HCT116 (cell line): Measurements from ENCODE around the gene TMEM192. TPM values are rescaled to one million over a fixed set of nuclear protein-coding genes. Genes with fewer than 3 reads are reported as not detected.

ENCODE experiments used
- ATAC-seq: fragments of 200-7000 bp; cut with Tn5 transposase; 2 replicates; pipeline ENCODE4 v1.9.1; 2020; ENCODE audit warnings: mild to moderate bottlenecking, moderate library complexity
- BruUV-seq: library from RNA; stranded (reverse); fragments of 400-500 nt; replicated peaks from 2 replicates; lab custom pipeline; 2021; lab: Mats Ljungman, UMichigan
- CTCF ChIA-PET: fragments of 300-600 bp; sonication (Branson Sonifier 250); formaldehyde crosslinking; loops from one replicate; lab custom pipeline; 2021; ENCODE audit warnings: antibody characterized with exemption; lab: Charles Lee
- POLR2A ChIA-PET: fragments of 300-600, 350-600 bp; sonication (Branson Sonifier 250); formaldehyde crosslinking; loops from one replicate; lab custom pipeline; 2021; ENCODE audit warnings: antibody characterized with exemption; lab: Charles Lee
- RAD21 ChIA-PET, 2 experiments: fragments of 300-600 bp; sonication (Branson Sonifier 250); formaldehyde crosslinking; loops; one replicate each; lab custom pipeline; 2023; ENCODE audit warnings: low total read pairs in 2 of 2; ENCODE audit not compliant: uncharacterized antibody in 2 of 2, unreplicated experiment in 2 of 2, low non-redundant PET in 1 of 2; lab: Charles Lee
- DNase-seq: peaks from one replicate; pipeline ENCODE4 v3.0.0-alpha.2; 2010; ENCODE audit warnings: low read depth, low spot score
- H2AFZ ChIP-seq: fragments of 200-600 bp; shearing (Covaris generic), sonication (generic); 2 replicates; pipeline ENCODE4 v1.6.1; 2017; ENCODE audit warnings: low read depth, mixed run types, mixed read lengths, antibody characterized with exemption, low read length; ENCODE audit not compliant: poor library complexity, severe bottlenecking
- H3K27ac ChIP-seq: 2 replicates; pipeline ENCODE4 v1.5.1; 2012; ENCODE audit warnings: low read depth, low read length
- H3K27me3 ChIP-seq: fragments of 200-600 bp; sonication (generic); 2 replicates; pipeline ENCODE4 v1.6.1; 2016; ENCODE audit warnings: mixed run types, low read length, mixed read lengths; ENCODE audit not compliant: insufficient read depth
- H3K36me3 ChIP-seq, 2 experiments: fragments of 200-500 bp in 1 of 2; fragments of 200-600 bp in 1 of 2; sonication (Bioruptor generic) in 1 of 2; sonication (generic) in 1 of 2; 2 replicates each; pipeline versions ENCODE4 v1.5.1 to v1.6.1; 2014 to 2016; ENCODE audit warnings: low read length in 2 of 2, inconsistent platforms in 1 of 2, mixed read lengths in 1 of 2, mixed run types in 1 of 2; ENCODE audit not compliant: insufficient read depth in 2 of 2, control insufficient read depth in 1 of 2
- H3K4me1 ChIP-seq, 2 experiments: fragments of 200-600 bp in 1 of 2; sonication (generic) in 1 of 2; 2 replicates each; pipeline versions ENCODE4 v1.5.1 to v1.6.1; 2012 to 2017; ENCODE audit warnings: low read length in 2 of 2, inconsistent platforms in 1 of 2, mild to moderate bottlenecking in 1 of 2, mixed read lengths in 1 of 2, mixed run types in 1 of 2, moderate library complexity in 1 of 2; ENCODE audit not compliant: insufficient read depth in 2 of 2, control insufficient read depth in 1 of 2
- H3K4me2 ChIP-seq: fragments of 200-600 bp; sonication (generic); 2 replicates; pipeline ENCODE4 v1.6.1; 2017; ENCODE audit warnings: mixed run types, low read length, mixed read lengths
- H3K4me3 ChIP-seq, 2 experiments: fragments of 200-600 bp in 1 of 2; sonication (generic) in 1 of 2; replicated peaks in 1 of 2; 2 replicates each; pipeline ENCODE4 v1.5.1; 2011 to 2016; ENCODE audit warnings: low read length in 2 of 2, control low read depth in 1 of 2, low read depth in 1 of 2, mild to moderate bottlenecking in 1 of 2, mixed read lengths in 1 of 2, mixed run types in 1 of 2
- H3K79me2 ChIP-seq: fragments of 200-600 bp; sonication (generic); 2 replicates; pipeline ENCODE4 v1.6.1; 2017; ENCODE audit warnings: mild to moderate bottlenecking, mixed run types, low read length, moderate library complexity, mixed read lengths; ENCODE audit not compliant: insufficient read depth
- H3K9ac ChIP-seq: fragments of 200-600 bp; sonication (generic); 2 replicates; pipeline ENCODE4 v1.6.1; 2016; ENCODE audit warnings: low read length, mixed read lengths
- H3K9me2 ChIP-seq: fragments of 200-600 bp; sonication (generic), shearing (Covaris generic); 2 replicates; pipeline ENCODE4 v1.6.1; 2017; ENCODE audit warnings: mixed run types, mild to moderate bottlenecking, moderate library complexity; ENCODE audit not compliant: insufficient read depth
- H3K9me3 ChIP-seq, 2 experiments: fragments of 200-500 bp in 1 of 2; fragments of 200-600 bp in 1 of 2; sonication (Bioruptor generic) in 1 of 2; sonication (generic) in 1 of 2; 2 replicates each; pipeline ENCODE4 v1.6.1; 2014 to 2017; ENCODE audit warnings: low read length in 2 of 2, mixed read lengths in 2 of 2, inconsistent platforms in 1 of 2, low read depth in 1 of 2, mild to moderate bottlenecking in 1 of 2, mixed run types in 1 of 2, moderate library complexity in 1 of 2; ENCODE audit not compliant: control insufficient read depth in 1 of 2, insufficient read depth in 1 of 2
- H4K20me1 ChIP-seq: fragments of 200-600 bp; sonication (generic), shearing (Covaris generic); 2 replicates; pipeline ENCODE4 v1.6.1; 2017; ENCODE audit warnings: mixed run types, mild to moderate bottlenecking, moderate library complexity; ENCODE audit not compliant: insufficient read depth
- ATF3 ChIP-seq: IDR thresholded peaks from 2 replicates; pipeline ENCODE4 v1.6.1; 2012
- CBX3 ChIP-seq: IDR thresholded peaks from 2 replicates; pipeline ENCODE4 v1.6.1; 2012; ENCODE audit warnings: low read depth
- CEBPB ChIP-seq: IDR thresholded peaks from 2 replicates; pipeline ENCODE4 v1.6.1; 2012; ENCODE audit warnings: low read depth
- CTCF ChIP-seq, 3 experiments: fragments of 200-600 bp in 1 of 3; sonication (generic) in 1 of 3; IDR thresholded peaks in 2 of 3; conservative IDR thresholded peaks in 1 of 3; 2 replicates each; pipeline ENCODE4 v1.5.1; 2012 to 2017; ENCODE audit warnings: low read depth in 2 of 3, low read length in 2 of 3, antibody characterized with exemption in 1 of 3, borderline replicate concordance in 1 of 3, control low read depth in 1 of 3, mild to moderate bottlenecking in 1 of 3, mixed read lengths in 1 of 3, mixed run types in 1 of 3, moderate library complexity in 1 of 3; ENCODE audit not compliant: insufficient read depth in 1 of 3
- ELF1 ChIP-seq: IDR thresholded peaks from 2 replicates; pipeline ENCODE4 v1.6.1; 2012; ENCODE audit warnings: low read depth, borderline replicate concordance
- EZH2phosphoT487 ChIP-seq: fragments of 200-600 bp; IDR thresholded peaks from 2 replicates; pipeline ENCODE4 v1.6.1; 2018; ENCODE audit warnings: antibody characterized with exemption, borderline replicate concordance
- JUND ChIP-seq: IDR thresholded peaks from 2 replicates; pipeline ENCODE4 v1.6.1; 2012
- RAD21 ChIP-seq: IDR thresholded peaks from 2 replicates; pipeline ENCODE4 v1.6.1; 2012; ENCODE audit warnings: low read depth, mild to moderate bottlenecking
- intact Hi-C: fragments of 100-400 bp; cut with micrococcal nuclease; formaldehyde crosslinking; loops from 2 replicates; pipeline ENCODE4 v1.10.0; 2022
- total RNA-seq: library from RNA; stranded (reverse); gene quantifications from one replicate; pipeline ENCODE4 v1.2.1, GENCODE V29; 2021; ENCODE audit not compliant: unreplicated experiment

TMEM192 gene
- total RNA-seq, 1 experiment from 2014 or later: 13.1 TPM

GRCh38 chr4:165096776-165097175 is 15.9 kb downstream of the TMEM192 start:
- Histone ChIP-seq H3K27me3 (no peaks in the 10 kb centered on the region), H3K9ac (no peak overlapping the region), H4K20me1 (no peaks in the 10 kb centered on the region)
- no peak for DNase-seq
- BruUV-seq: no TSS peak
- ATAC-seq: peak; percentile 63; the same call in 1 of the 2 replicates
- TF ChIP-seq ELF1 (no peak), CBX3 (no peak), RAD21 (peak; percentile 61), CTCF (IDR thresholded peaks at IDR 0.05 in 2 of 3, conservative IDR thresholded peaks at IDR 0.05 in 1 of 3; ENCODE audit: borderline replicate concordance in 1 of 3, insufficient read depth in 1 of 3, low read depth in 2 of 3, low read length in 2 of 3) (peak; percentile 22 to 58 (median 54); a peak in 5 of 6 replicates)
- TF ChIP-seq, all 23 proteins: peak for 2
- Histone ChIP-seq H3K27ac (no peak overlapping the region), H3K4me2 (no peak overlapping the region), H3K79me2 (no peaks in the 10 kb centered on the region), H3K4me1 (no peaks in the 10 kb centered on the region), H3K9me3 (no peaks in the 10 kb centered on the region), H3K4me3 (no peak overlapping the region), H3K36me3 (peaks cover 2 to 3% of the 10 kb centered on the region in 2 experiments; a peak in 3 of 4 replicates), H3K9me2 (no peaks in the 10 kb centered on the region), H2AFZ (no peak overlapping the region)
- RAD21 ChIA-PET: interaction anchor here in 1 of 2 experiments (1.0 to 1.1 kb wide), 2 partner anchors 328 to 329 kb away, joined by 3 read pairs; no protein-coding TSS in a partner anchor
- POLR2A ChIA-PET: interaction anchor here (1.1 kb wide), 1 partner anchor 16 kb away, joined by 3 read pairs; the partner anchor contains the start of gene TMEM192
- CTCF ChIA-PET: interaction anchor here (0.6 to 1.3 kb wide), 16 partner anchors 10 to 365 kb away, joined by 3 to 21 read pairs (median 4); partner anchors contain the start of gene TMEM192
- intact Hi-C loops: loop anchor here (1.0 to 10.0 kb wide), 3 partner anchors 162 to 328 kb away; no protein-coding TSS in a partner anchor

GRCh38 chr4:165095291-165095690 is 17.4 kb downstream of the TMEM192 start:
- ChIA-PET CTCF (no interaction called here), RAD21 (no interaction called here)

More at GRCh38 chr4:165095291-165095690, 17.4 kb downstream of the TMEM192 start:
- H3K9me3 ChIP-seq: no peaks in the 10 kb centered on the region
- DNase-seq: no peak
- H3K4me1 ChIP-seq: no peaks in the 10 kb centered on the region
- H3K79me2 ChIP-seq: no peaks in the 10 kb centered on the region
- H2AFZ ChIP-seq: no peak overlapping the region
- no peak overlapping the region for H3K4me3 ChIP-seq
- intact Hi-C loops: loop anchor here (10.0 kb wide), 1 partner anchor 160 kb away; no protein-coding TSS in a partner anchor
- no peak for ATAC-seq
- no peaks in the 10 kb centered on the region for H3K9me2 ChIP-seq
- POLR2A ChIA-PET: no interaction called here
- H3K27ac ChIP-seq: no peak overlapping the region
- no peak overlapping the region for H3K9ac ChIP-seq
- H3K36me3 ChIP-seq: peaks cover 0 to 2% of the 10 kb centered on the region in 2 experiments; a peak in 2 of 4 replicates
- H3K27me3 ChIP-seq: no peaks in the 10 kb centered on the region
- no TSS peak for BruUV-seq
- TF ChIP-seq CTCF (IDR thresholded peaks at IDR 0.05 in 2 of 3, conservative IDR thresholded peaks at IDR 0.05 in 1 of 3; ENCODE audit: borderline replicate concordance in 1 of 3, insufficient read depth in 1 of 3, low read depth in 2 of 3, low read length in 2 of 3): no peak
- no peak for TF ChIP-seq EZH2phosphoT487
- no peak for TF ChIP-seq JUND
- TF ChIP-seq CEBPB: no peak
- no peak for TF ChIP-seq CBX3
- TF ChIP-seq ATF3: no peak
- no peaks in the 10 kb centered on the region for H4K20me1 ChIP-seq
- H3K4me2 ChIP-seq: no peak overlapping the region
